Hepatocyte (in vitro differentiated cells): Measurements from ENCODE around the gene ARL15.

ENCODE experiments used
- CTCF ChIP-seq: fragments of 200-600 bp; sonication (generic); IDR thresholded peaks from 2 replicates; pipeline ENCODE4 v1.5.1; 2016; ENCODE audit warnings: antibody characterized with exemption, mild to moderate bottlenecking; ENCODE audit not compliant: poor library complexity
- EZH2 ChIP-seq: fragments of 200-600 bp; sonication (generic); IDR thresholded peaks from 2 replicates; pipeline ENCODE4 v1.6.1; 2016; ENCODE audit warnings: antibody characterized with exemption, mild to moderate bottlenecking, borderline replicate concordance

GRCh38 chr5:53987101-53987500, 323.3 kb downstream of the ARL15 start:
- TF ChIP-seq EZH2 (no peak), CTCF (no peak)
